HepG2 (cell line): ENCODE measurements around the gene THSD8. TPM values are rescaled to one million over a fixed set of nuclear protein-coding genes. Genes with fewer than 3 reads are reported as not detected.

Source experiments
- DMAP1 ChIP-seq: IDR thresholded peaks from 2 replicates; pipeline ENCODE4 v1.6.1; 2016
- DPF2 ChIP-seq: sonication (generic); formaldehyde crosslinking; IDR thresholded peaks from 2 replicates; pipeline ENCODE4 v1.4.0; 2020; ENCODE audit warnings: mild to moderate bottlenecking, low read depth, missing genetic modification reagents, borderline replicate concordance
- POLR2AphosphoS2 ChIP-seq: IDR thresholded peaks from 2 replicates; pipeline ENCODE4 v1.6.1; 2011; ENCODE audit warnings: low read depth, low read length, improper control_type of control experiment
- SMYD3 ChIP-seq: sonication (generic); formaldehyde crosslinking; IDR thresholded peaks from 2 replicates; pipeline ENCODE4 v1.8.1; 2023; ENCODE audit warnings: mild to moderate bottlenecking, missing genetic modification reagents
- SOX13 ChIP-seq, 3 experiments: fragments of 450-650 bp in 1 of 3; sonication (generic) in 1 of 3; formaldehyde crosslinking in 1 of 3; IDR thresholded peaks in 2 of 3; conservative IDR thresholded peaks in 1 of 3; 2 replicates each; pipeline versions ENCODE4 v1.5.0 to v1.6.1; 2016 to 2020; ENCODE audit warnings: antibody characterized with exemption in 1 of 3, mild to moderate bottlenecking in 1 of 3, missing compliant biosample characterization in 1 of 3, missing genetic modification reagents in 1 of 3, moderate library complexity in 1 of 3
- SP5 ChIP-seq: IDR thresholded peaks from 2 replicates; pipeline ENCODE4 v1.6.1; 2016; ENCODE audit warnings: low read depth, borderline replicate concordance
- TOPORS ChIP-seq: sonication (generic); formaldehyde crosslinking; IDR thresholded peaks from 2 replicates; pipeline ENCODE4 v1.8.0; 2023; ENCODE audit warnings: mild to moderate bottlenecking, missing genetic modification reagents
- ZNF34 ChIP-seq: sonication (generic); formaldehyde crosslinking; IDR thresholded peaks from 2 replicates; pipeline ENCODE4 v1.4.0; 2020; ENCODE audit warnings: mild to moderate bottlenecking, missing genetic modification reagents, borderline replicate concordance
- polyA plus RNA-seq, 8 experiments: library from polyadenylated mRNA; depleted of rRNA in 3 of 8; stranded (reverse) in 7 of 8; unstranded in 1 of 8; fragments of >200 nt; fragmentation: Illumina TruSeq in 4 of 8; extraction: Trizol in 4 of 8; gene quantifications; 2 replicates each; pipeline versions ENCODE4 v1.2.1 to v1.2.3, GENCODE V29; 2011 to 2016; ENCODE audit warnings: low read depth in 4 of 8, missing spikeins in 1 of 8, mixed read lengths in 1 of 8; ENCODE audit not compliant: insufficient read depth in 1 of 8
- total RNA-seq, 5 experiments: library from RNA; depleted of rRNA; stranded (reverse); fragments of >200 nt; fragmentation: Illumina TruSeq; extraction: Trizol; gene quantifications; 2 replicates each; pipeline ENCODE4 v1.2.3, GENCODE V29; 2016; ENCODE audit warnings: low read depth in 1 of 5
- TF ChIP-seq, protein P1 (sequence below): sonication (generic); formaldehyde crosslinking; IDR thresholded peaks from 2 replicates; pipeline ENCODE4 v1.4.0; 2020; ENCODE audit warnings: low read depth, missing genetic modification reagents
- TF ChIP-seq, protein P2 (sequence below): sonication (generic); formaldehyde crosslinking; conservative IDR thresholded peaks from 2 replicates; pipeline ENCODE4 v1.8.1; 2023; ENCODE audit warnings: missing genetic modification reagents
- TF ChIP-seq, protein P3 (sequence below): sonication (generic); formaldehyde crosslinking; IDR thresholded peaks from 2 replicates; pipeline ENCODE4 v1.5.0; 2020; ENCODE audit warnings: mild to moderate bottlenecking, low read depth, missing genetic modification reagents, borderline replicate concordance
- TF ChIP-seq, protein P4 (sequence below): sonication (generic); formaldehyde crosslinking; IDR thresholded peaks from 2 replicates; pipeline ENCODE4 v1.5.1; 2020; ENCODE audit warnings: missing genetic modification reagents, mild to moderate bottlenecking, borderline replicate concordance
- TF ChIP-seq, protein P5 (sequence below): sonication (generic); formaldehyde crosslinking; IDR thresholded peaks from 2 replicates; pipeline ENCODE4 v1.9.0; 2021; ENCODE audit warnings: missing genetic modification reagents, mild to moderate bottlenecking, borderline replicate concordance
- TF ChIP-seq, protein P6 (sequence below), 2 experiments: sonication (generic) in 1 of 2; formaldehyde crosslinking in 1 of 2; IDR thresholded peaks; 2 replicates each; pipeline versions ENCODE4 v1.4.0 to v1.6.1; 2018 to 2020; ENCODE audit warnings: missing genetic modification reagents in 2 of 2, borderline replicate concordance in 1 of 2, low read depth in 1 of 2, mild to moderate bottlenecking in 1 of 2, missing biosample characterization in 1 of 2

Gene THSD8
- total and polyA plus RNA-seq, 2 of the 13 experiments (the other 11 are each of a cell fraction or from before 2014, with no cell fraction given): 4.8 to 14.9 TPM

DNA sequence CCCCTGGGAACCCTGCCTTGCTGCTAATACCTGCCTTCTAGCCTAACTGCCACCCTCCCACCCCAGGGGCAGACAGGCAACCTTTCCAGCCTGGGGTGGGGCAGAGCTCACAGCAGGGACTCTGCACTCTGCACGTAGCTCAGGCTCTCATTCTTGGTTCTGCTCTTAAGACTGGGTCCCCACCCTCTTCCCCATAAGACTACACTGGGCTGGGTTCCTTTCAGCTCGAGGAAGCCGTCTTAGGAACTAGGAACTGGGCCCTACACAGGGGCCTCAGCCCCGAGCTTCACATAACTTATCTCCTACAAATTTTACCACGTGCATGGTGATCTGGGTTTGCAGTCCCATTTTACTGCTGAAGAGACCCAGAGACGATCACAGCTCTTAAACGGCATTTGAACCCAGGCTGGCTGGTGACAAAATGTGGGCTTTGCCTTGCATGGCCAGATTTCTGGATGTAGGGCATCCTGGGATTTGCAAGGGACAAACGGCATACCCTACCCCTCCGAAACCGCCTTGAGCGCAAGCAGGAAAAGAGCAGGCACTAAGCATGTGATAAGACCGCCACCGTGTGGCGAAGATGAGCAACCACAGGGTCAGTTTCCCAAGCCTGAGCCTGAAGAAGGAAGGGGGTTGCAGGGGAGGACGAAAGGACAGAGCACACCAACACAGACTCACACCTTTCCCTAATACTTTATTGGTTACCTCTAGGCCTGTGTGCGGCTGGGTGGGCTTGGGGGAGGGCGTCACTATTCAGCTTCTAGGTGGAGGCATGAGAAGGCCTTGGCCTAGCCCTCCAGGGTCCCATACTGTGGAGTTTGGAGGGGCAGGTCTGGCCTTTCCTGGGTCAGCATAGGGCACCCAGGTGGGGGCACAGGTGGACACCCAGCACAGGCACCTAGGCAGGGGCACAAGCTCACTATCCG lies 5.5 kb upstream of the THSD8 start (continued):
- TF ChIP-seq, protein P1, sequence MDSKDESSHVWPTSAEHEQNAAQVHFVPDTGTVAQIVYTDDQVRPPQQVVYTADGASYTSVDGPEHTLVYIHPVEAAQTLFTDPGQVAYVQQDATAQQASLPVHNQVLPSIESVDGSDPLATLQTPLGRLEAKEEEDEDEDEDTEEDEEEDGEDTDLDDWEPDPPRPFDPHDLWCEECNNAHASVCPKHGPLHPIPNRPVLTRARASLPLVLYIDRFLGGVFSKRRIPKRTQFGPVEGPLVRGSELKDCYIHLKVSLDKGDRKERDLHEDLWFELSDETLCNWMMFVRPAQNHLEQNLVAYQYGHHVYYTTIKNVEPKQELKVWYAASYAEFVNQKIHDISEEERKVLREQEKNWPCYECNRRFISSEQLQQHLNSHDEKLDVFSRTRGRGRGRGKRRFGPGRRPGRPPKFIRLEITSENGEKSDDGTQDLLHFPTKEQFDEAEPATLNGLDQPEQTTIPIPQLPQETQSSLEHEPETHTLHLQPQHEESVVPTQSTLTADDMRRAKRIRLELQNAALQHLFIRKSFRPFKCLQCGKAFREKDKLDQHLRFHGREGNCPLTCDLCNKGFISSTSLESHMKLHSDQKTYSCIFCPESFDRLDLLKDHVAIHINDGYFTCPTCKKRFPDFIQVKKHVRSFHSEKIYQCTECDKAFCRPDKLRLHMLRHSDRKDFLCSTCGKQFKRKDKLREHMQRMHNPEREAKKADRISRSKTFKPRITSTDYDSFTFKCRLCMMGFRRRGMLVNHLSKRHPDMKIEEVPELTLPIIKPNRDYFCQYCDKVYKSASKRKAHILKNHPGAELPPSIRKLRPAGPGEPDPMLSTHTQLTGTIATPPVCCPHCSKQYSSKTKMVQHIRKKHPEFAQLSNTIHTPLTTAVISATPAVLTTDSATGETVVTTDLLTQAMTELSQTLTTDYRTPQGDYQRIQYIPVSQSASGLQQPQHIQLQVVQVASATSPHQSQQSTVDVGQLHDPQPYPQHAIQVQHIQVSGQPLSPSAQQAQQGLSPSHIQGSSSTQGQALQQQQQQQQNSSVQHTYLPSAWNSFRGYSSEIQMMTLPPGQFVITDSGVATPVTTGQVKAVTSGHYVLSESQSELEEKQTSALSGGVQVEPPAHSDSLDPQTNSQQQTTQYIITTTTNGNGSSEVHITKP (CRISPR knock-in tag): peak; percentile 75; the same call in 1 of the 2 replicates
- no peak for TF ChIP-seq DPF2 (CRISPR knock-in tag)
- TF ChIP-seq, protein P2, sequence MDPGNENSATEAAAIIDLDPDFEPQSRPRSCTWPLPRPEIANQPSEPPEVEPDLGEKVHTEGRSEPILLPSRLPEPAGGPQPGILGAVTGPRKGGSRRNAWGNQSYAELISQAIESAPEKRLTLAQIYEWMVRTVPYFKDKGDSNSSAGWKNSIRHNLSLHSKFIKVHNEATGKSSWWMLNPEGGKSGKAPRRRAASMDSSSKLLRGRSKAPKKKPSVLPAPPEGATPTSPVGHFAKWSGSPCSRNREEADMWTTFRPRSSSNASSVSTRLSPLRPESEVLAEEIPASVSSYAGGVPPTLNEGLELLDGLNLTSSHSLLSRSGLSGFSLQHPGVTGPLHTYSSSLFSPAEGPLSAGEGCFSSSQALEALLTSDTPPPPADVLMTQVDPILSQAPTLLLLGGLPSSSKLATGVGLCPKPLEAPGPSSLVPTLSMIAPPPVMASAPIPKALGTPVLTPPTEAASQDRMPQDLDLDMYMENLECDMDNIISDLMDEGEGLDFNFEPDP (CRISPR knock-in tag): no peak
- TF ChIP-seq, protein P3, sequence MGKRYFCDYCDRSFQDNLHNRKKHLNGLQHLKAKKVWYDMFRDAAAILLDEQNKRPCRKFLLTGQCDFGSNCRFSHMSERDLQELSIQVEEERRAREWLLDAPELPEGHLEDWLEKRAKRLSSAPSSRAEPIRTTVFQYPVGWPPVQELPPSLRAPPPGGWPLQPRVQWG: no peak
- TF ChIP-seq POLR2AphosphoS2: no peak
- no peak for TF ChIP-seq SOX13 (IDR thresholded peaks at IDR 0.05)
- TF ChIP-seq SOX13 (CRISPR knock-in tag; conservative IDR thresholded peaks at IDR 0.05 in 1 of 2, IDR thresholded peaks at IDR 0.05 in 1 of 2): no peak
- no peak for TF ChIP-seq ZNF34 (CRISPR knock-in tag)
- TF ChIP-seq, protein P4, sequence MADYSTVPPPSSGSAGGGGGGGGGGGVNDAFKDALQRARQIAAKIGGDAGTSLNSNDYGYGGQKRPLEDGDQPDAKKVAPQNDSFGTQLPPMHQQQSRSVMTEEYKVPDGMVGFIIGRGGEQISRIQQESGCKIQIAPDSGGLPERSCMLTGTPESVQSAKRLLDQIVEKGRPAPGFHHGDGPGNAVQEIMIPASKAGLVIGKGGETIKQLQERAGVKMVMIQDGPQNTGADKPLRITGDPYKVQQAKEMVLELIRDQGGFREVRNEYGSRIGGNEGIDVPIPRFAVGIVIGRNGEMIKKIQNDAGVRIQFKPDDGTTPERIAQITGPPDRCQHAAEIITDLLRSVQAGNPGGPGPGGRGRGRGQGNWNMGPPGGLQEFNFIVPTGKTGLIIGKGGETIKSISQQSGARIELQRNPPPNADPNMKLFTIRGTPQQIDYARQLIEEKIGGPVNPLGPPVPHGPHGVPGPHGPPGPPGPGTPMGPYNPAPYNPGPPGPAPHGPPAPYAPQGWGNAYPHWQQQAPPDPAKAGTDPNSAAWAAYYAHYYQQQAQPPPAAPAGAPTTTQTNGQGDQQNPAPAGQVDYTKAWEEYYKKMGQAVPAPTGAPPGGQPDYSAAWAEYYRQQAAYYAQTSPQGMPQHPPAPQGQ (CRISPR knock-in tag): no peak
- TF ChIP-seq TOPORS (CRISPR knock-in tag): no peak
- TF ChIP-seq SMYD3 (CRISPR knock-in tag): no peak
- TF ChIP-seq SP5 (CRISPR knock-in tag): no peak
- TF ChIP-seq, protein P5, sequence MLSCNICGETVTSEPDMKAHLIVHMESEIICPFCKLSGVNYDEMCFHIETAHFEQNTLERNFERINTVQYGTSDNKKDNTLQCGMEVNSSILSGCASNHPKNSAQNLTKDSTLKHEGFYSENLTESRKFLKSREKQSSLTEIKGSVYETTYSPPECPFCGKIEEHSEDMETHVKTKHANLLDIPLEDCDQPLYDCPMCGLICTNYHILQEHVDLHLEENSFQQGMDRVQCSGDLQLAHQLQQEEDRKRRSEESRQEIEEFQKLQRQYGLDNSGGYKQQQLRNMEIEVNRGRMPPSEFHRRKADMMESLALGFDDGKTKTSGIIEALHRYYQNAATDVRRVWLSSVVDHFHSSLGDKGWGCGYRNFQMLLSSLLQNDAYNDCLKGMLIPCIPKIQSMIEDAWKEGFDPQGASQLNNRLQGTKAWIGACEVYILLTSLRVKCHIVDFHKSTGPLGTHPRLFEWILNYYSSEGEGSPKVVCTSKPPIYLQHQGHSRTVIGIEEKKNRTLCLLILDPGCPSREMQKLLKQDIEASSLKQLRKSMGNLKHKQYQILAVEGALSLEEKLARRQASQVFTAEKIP (CRISPR knock-in tag): no peak
- TF ChIP-seq, protein P6, sequence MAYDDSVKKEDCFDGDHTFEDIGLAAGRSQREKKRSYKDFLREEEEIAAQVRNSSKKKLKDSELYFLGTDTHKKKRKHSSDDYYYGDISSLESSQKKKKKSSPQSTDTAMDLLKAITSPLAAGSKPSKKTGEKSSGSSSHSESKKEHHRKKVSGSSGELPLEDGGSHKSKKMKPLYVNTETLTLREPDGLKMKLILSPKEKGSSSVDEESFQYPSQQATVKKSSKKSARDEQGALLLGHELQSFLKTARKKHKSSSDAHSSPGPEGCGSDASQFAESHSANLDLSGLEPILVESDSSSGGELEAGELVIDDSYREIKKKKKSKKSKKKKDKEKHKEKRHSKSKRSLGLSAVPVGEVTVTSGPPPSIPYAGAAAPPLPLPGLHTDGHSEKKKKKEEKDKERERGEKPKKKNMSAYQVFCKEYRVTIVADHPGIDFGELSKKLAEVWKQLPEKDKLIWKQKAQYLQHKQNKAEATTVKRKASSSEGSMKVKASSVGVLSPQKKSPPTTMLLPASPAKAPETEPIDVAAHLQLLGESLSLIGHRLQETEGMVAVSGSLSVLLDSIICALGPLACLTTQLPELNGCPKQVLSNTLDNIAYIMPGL (CRISPR knock-in tag; IDR thresholded peaks at IDR 0.05; ENCODE audit: borderline replicate concordance in 1 of 2, low read depth in 1 of 2): peak; percentile 77
- no peak for TF ChIP-seq DMAP1 (CRISPR knock-in tag)
